ENCODE results near the gene EMC8. TPM values are rescaled to one million over a fixed set of nuclear protein-coding genes. Genes with fewer than 3 reads are reported as not detected.

Gene EMC8
- total and polyA plus RNA-seq, 2 donors from 2014 or later: 20.9 to 24.7 TPM

- Histone ChIP-seq H3K36me3 (ENCODE audit: control insufficient read depth in 2 of 3, insufficient read depth in 3 of 3, low read length in 3 of 3) (peaks cover 0 to 40% (median 24%) of the 10 kb centered on the region in 3 donors), H3K9ac (ENCODE audit: low read length in 3 of 3) (no peak overlapping the region), H3K9me3 (ENCODE audit: control insufficient read depth in 2 of 3, insufficient read depth in 1 of 3, low read length in 3 of 3) (no peaks in the 10 kb centered on the region), H3K27ac (ENCODE audit: low read depth in 2 of 2, low read length in 2 of 2) (no peak overlapping the region), H3K27me3 (ENCODE audit: control insufficient read depth, insufficient read depth, low read length) (no peaks in the 10 kb centered on the region), H3K4me1 (ENCODE audit: control insufficient read depth in 2 of 3, insufficient read depth in 2 of 3, low read depth in 1 of 3, low read length in 3 of 3) (peaks cover 0 to 3% (median 0%) of the 10 kb centered on the region in 3 donors), H3K4me3 (ENCODE audit: low read length in 3 of 3) (no peak overlapping the region)
- no peak for FAIRE-seq
- intact Hi-C loops (cut with DNase I): no loop called here
- no peak for DNase-seq
- TF ChIP-seq, protein P1, sequence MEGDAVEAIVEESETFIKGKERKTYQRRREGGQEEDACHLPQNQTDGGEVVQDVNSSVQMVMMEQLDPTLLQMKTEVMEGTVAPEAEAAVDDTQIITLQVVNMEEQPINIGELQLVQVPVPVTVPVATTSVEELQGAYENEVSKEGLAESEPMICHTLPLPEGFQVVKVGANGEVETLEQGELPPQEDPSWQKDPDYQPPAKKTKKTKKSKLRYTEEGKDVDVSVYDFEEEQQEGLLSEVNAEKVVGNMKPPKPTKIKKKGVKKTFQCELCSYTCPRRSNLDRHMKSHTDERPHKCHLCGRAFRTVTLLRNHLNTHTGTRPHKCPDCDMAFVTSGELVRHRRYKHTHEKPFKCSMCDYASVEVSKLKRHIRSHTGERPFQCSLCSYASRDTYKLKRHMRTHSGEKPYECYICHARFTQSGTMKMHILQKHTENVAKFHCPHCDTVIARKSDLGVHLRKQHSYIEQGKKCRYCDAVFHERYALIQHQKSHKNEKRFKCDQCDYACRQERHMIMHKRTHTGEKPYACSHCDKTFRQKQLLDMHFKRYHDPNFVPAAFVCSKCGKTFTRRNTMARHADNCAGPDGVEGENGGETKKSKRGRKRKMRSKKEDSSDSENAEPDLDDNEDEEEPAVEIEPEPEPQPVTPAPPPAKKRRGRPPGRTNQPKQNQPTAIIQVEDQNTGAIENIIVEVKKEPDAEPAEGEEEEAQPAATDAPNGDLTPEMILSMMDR (IDR thresholded peaks at IDR 0.05; ENCODE audit: borderline replicate concordance, extremely low read depth, insufficient read depth): no peak
Observed at GRCh38 chr16:85784813-85785212, 14.5 kb downstream of the EMC8 start.

DNA sequence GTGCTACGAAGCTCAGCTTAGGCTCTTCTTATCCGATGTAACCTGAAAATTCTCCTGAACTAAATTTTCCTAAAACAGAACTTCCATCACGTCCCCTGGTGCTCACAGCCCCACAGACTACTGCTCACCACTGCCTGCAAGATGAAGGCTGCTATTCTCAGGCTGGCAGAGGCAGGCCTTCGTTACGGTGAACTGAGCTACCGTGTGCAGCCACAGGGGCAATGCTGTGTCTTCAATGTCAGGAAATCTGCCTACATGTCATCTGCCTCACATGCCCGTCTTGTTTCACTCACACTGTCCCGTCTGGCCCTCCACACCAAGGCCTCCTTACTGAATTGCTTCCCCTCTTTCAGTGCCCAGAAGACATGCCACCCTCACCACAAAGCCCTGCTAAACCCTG is 15.9 kb downstream of the EMC8 start:
- intact Hi-C loops (cut with DNase I): no loop called here
- Histone ChIP-seq H3K27ac (ENCODE audit: low read depth in 2 of 2, low read length in 2 of 2) (no peak overlapping the region), H3K9me3 (ENCODE audit: control insufficient read depth in 2 of 3, insufficient read depth in 1 of 3, low read length in 3 of 3) (no peaks in the 10 kb centered on the region), H3K9ac (ENCODE audit: low read length in 3 of 3) (no peak overlapping the region), H3K4me3 (ENCODE audit: low read length in 3 of 3) (no peak overlapping the region), H3K36me3 (ENCODE audit: control insufficient read depth in 2 of 3, insufficient read depth in 3 of 3, low read length in 3 of 3) (peaks cover 0 to 43% (median 26%) of the 10 kb centered on the region in 3 donors), H3K4me1 (ENCODE audit: control insufficient read depth in 2 of 3, insufficient read depth in 2 of 3, low read depth in 1 of 3, low read length in 3 of 3) (peaks cover 0 to 3% (median 0%) of the 10 kb centered on the region in 3 donors), H3K27me3 (ENCODE audit: control insufficient read depth, insufficient read depth, low read length) (no peaks in the 10 kb centered on the region)
- TF ChIP-seq, protein P1 (IDR thresholded peaks at IDR 0.05; ENCODE audit: borderline replicate concordance, extremely low read depth, insufficient read depth): no peak
- DNase-seq: peak in 1 of 5 donors; percentile 55
- FAIRE-seq: no peak

DNA sequence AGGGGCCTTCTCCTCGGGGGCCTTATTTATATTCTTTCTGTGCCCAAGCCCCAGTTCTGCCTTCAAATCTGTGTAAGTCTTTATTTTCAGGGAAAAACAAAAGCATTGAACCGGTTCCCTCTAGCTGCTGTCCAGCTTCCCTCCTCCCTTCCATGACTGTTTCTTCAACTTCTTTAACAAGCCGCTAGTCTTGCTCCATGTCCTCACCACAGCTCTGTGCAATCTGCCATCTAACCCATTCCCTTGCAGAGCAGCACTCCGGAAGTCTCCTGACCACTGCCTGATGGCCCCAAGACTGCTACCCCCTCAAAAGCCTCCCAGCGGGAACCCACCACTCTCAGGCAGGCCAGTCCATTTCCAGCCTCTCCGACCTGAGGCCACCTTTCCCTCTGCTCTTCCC is 16.9 kb downstream of the EMC8 start:
- Histone ChIP-seq H3K9me3 (ENCODE audit: control insufficient read depth in 2 of 3, insufficient read depth in 1 of 3, low read length in 3 of 3) (no peaks in the 10 kb centered on the region), H3K4me1 (ENCODE audit: control insufficient read depth in 2 of 3, insufficient read depth in 2 of 3, low read depth in 1 of 3, low read length in 3 of 3) (peaks cover 0 to 3% (median 0%) of the 10 kb centered on the region in 3 donors), H3K9ac (ENCODE audit: low read length in 3 of 3) (no peak overlapping the region), H3K4me3 (ENCODE audit: low read length in 3 of 3) (no peak overlapping the region), H3K27ac (ENCODE audit: low read depth in 2 of 2, low read length in 2 of 2) (no peak overlapping the region), H3K27me3 (ENCODE audit: control insufficient read depth, insufficient read depth, low read length) (no peaks in the 10 kb centered on the region), H3K36me3 (ENCODE audit: control insufficient read depth in 2 of 3, insufficient read depth in 3 of 3, low read length in 3 of 3) (peaks cover 0 to 45% (median 24%) of the 10 kb centered on the region in 3 donors)
- TF ChIP-seq, protein P1 (IDR thresholded peaks at IDR 0.05; ENCODE audit: borderline replicate concordance, extremely low read depth, insufficient read depth): no peak
- DNase-seq: peak in 1 of 5 donors; percentile 12
- intact Hi-C loops (cut with DNase I): no loop called here
- no peak for FAIRE-seq

Data from kidney (tissue), 14 donors.